H1 (cell line): ENCODE results near the gene PPP4R3A. TPM values are rescaled to one million over a fixed set of nuclear protein-coding genes. Genes with fewer than 3 reads are reported as not detected.

Experiments used
- CTBP2 ChIP-seq: IDR thresholded peaks from 2 replicates; pipeline ENCODE4 v1.7.0; 2011; ENCODE audit warnings: borderline replicate concordance, mild to moderate bottlenecking, moderate library complexity, mixed read lengths, low read length; ENCODE audit not compliant: insufficient read depth, insufficient read length
- MAX ChIP-seq: IDR thresholded peaks from 2 replicates; pipeline ENCODE4 v1.6.1; 2012; ENCODE audit warnings: inconsistent platforms
- POLR2AphosphoS5 ChIP-seq: IDR thresholded peaks from 2 replicates; pipeline ENCODE4 v1.6.1; 2011; ENCODE audit warnings: low read depth, low read length
- POU5F1 ChIP-seq: IDR thresholded peaks from 2 replicates; pipeline ENCODE4 v1.6.1; 2011; ENCODE audit warnings: low read depth, mild to moderate bottlenecking, low read length, moderate library complexity
- SIRT6 ChIP-seq: IDR thresholded peaks from one replicate; pipeline ENCODE4 v1.7.1; 2012; ENCODE audit warnings: low read length, inconsistent platforms
- polyA plus RNA-seq, 7 experiments: library from polyadenylated mRNA; depleted of rRNA in 3 of 7; stranded (reverse) in 5 of 7; unstranded in 2 of 7; fragments of >200 nt in 5 of 7; fragments of 200-250 nt in 2 of 7; gene quantifications; 1 replicate in 5 of 7; 2 replicates in 1 of 7; 4 replicates in 1 of 7; pipeline versions ENCODE4 v1.2.1 to v1.2.3, GENCODE V29; 2011 to 2013; ENCODE audit warnings: missing spikeins in 2 of 7, mixed read lengths in 2 of 7
- total RNA-seq: library from RNA; stranded (reverse); fragmentation: NEBNext Ultra II Directional; extraction: Animal tissue kit (Norgen Biotek cat#: 25700); gene quantifications from 2 replicates; pipeline ENCODE4 v1.2.1, GENCODE V29; 2021

PPP4R3A gene
- total and polyA plus RNA-seq, 2 of the 8 experiments (the other 6 are each of a cell fraction or from before 2014, with no cell fraction given), result 31.7 to 122 TPM

GRCh38 chr14:91477388-91477787, 32.7 kb downstream of the PPP4R3A start (continued):
- TF ChIP-seq MAX, result no peak
- no peak for TF ChIP-seq POU5F1
- TF ChIP-seq POLR2AphosphoS5, result no peak
- TF ChIP-seq CTBP2, result no peak
- no peak for TF ChIP-seq SIRT6
